Keratinocyte (primary cell): ENCODE measurements around the gene ENGASE.

Source experiments
- CTCF ChIP-seq, 3 experiments: IDR thresholded peaks in 1 of 3; conservative IDR thresholded peaks in 1 of 3; optimal IDR thresholded peaks in 1 of 3; 2 replicates in 2 of 3; 3 replicates in 1 of 3; pipeline versions ENCODE3 to v1.5.1; 2011; ENCODE audit warnings: low read length in 3 of 3, mild to moderate bottlenecking in 3 of 3, moderate library complexity in 2 of 3, control low read depth in 1 of 3, inconsistent platforms in 1 of 3; ENCODE audit not compliant: insufficient read depth in 2 of 3; ENCODE audit errors: extremely low read depth in 1 of 3
- EZH2 ChIP-seq: IDR thresholded peaks from one replicate; pipeline ENCODE4 v1.6.1; 2012; ENCODE audit warnings: inconsistent platforms, mild to moderate bottlenecking, low read length, moderate library complexity

DNA sequence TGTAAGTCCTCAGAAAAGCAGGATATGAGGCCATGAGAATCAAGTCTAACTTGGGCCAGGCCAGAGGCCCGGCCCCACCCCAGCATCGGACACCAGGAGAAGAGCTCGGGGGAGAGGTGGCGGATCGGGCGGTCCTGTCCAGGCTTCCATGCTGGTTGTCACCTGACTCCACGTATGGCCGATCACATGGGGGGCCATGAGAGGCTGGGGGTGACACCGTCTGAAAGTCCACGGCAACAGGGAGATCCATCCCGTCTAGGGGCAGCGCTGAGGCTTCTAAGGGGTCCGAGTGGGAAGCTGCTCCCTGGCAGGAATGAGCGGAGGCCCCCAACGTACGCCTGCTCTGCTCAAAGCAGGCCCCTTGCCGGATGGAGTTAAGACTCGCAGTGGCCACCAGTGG lies 25.8 kb downstream of the ENGASE start:
- TF ChIP-seq CTCF (optimal IDR thresholded peaks at IDR 0.05 in 1 of 3, IDR thresholded peaks at IDR 0.05 in 1 of 3, conservative IDR thresholded peaks at IDR 0.05 in 1 of 3; ENCODE audit: extremely low read depth in 1 of 3, insufficient read depth in 2 of 3, low read length in 3 of 3) (no peak), EZH2 (no peak)
